CD4-positive, alpha-beta T cell (primary cell): ENCODE data around the gene ST6GAL1. TPM values are rescaled to one million over a fixed set of nuclear protein-coding genes. Genes with fewer than 3 reads are reported as not detected.

Experiments
- ATAC-seq: fragments of 200-7000 bp; cut with Tn5 transposase; one replicate; pipeline ENCODE4 v1.10.0; 2022; ENCODE audit warnings: mild to moderate bottlenecking; ENCODE audit not compliant: poor library complexity
- CTCF ChIA-PET: fragments of 350-600 bp; sonication (Branson Sonifier 250); formaldehyde crosslinking; loops from one replicate; lab custom pipeline; 2021; ENCODE audit warnings: antibody characterized with exemption, inconsistent platforms; lab: Charles Lee
- POLR2A ChIA-PET: fragments of 350-600 bp; sonication (Branson Sonifier 250); formaldehyde crosslinking; loops from one replicate; lab custom pipeline; 2021; ENCODE audit warnings: antibody characterized with exemption, inconsistent platforms; lab: Charles Lee
- DNase-seq, 14 experiments: peaks; one replicate each; pipeline ENCODE4 v3.0.0-alpha.2; 2013 to 2020; ENCODE audit warnings: mixed read lengths in 2 of 14
- H3K27ac ChIP-seq, 2 donors: one replicate each; pipeline versions ENCODE4 v1.5.1 to v1.7.0; 2013; ENCODE audit warnings: low read length in 2 of 2, low read depth in 1 of 2, mild to moderate bottlenecking in 1 of 2
- H3K27me3 ChIP-seq, 2 experiments: 1 replicate in 1 of 2; 2 replicates in 1 of 2; pipeline versions ENCODE4 v1.6.1 to v1.7.0; 2013; ENCODE audit warnings: low read length in 2 of 2, control low read depth in 1 of 2, mild to moderate bottlenecking in 1 of 2, moderate library complexity in 1 of 2; ENCODE audit not compliant: insufficient read depth in 2 of 2, control insufficient read depth in 1 of 2
- H3K36me3 ChIP-seq: one replicate; pipeline ENCODE4 v1.6.1; 2013; ENCODE audit warnings: low read length, control low read depth; ENCODE audit not compliant: insufficient read depth
- H3K4me1 ChIP-seq: one replicate; pipeline ENCODE4 v1.6.1; 2013; ENCODE audit warnings: low read length, control low read depth; ENCODE audit not compliant: insufficient read depth
- H3K4me3 ChIP-seq: one replicate; pipeline ENCODE4 v1.5.1; 2013; ENCODE audit warnings: mild to moderate bottlenecking, low read length, moderate library complexity
- H3K9me3 ChIP-seq, 2 experiments: 1 replicate in 1 of 2; 2 replicates in 1 of 2; pipeline versions ENCODE4 v1.6.1 to v1.7.0; 2013; ENCODE audit warnings: low read length in 2 of 2, mild to moderate bottlenecking in 2 of 2, control low read depth in 1 of 2, moderate library complexity in 1 of 2; ENCODE audit not compliant: control insufficient read depth in 1 of 2, insufficient read depth in 1 of 2
- H3K27ac Mint-ChIP-seq: one replicate; pipeline ENCODE4 v1.8.0; 2020; ENCODE audit warnings: mixed read lengths
- H3K27me3 Mint-ChIP-seq: one replicate; pipeline ENCODE4 v1.8.0; 2021; ENCODE audit warnings: mixed read lengths
- H3K36me3 Mint-ChIP-seq: one replicate; pipeline ENCODE4 v1.8.0; 2021; ENCODE audit warnings: low read depth, mixed read lengths
- H3K4me1 Mint-ChIP-seq: one replicate; pipeline ENCODE4 v1.8.0; 2021; ENCODE audit warnings: low read depth, mixed read lengths
- H3K4me3 Mint-ChIP-seq: one replicate; pipeline ENCODE4 v1.8.0; 2020; ENCODE audit warnings: mild to moderate bottlenecking, mixed read lengths
- H3K9me3 Mint-ChIP-seq: one replicate; pipeline ENCODE4 v1.8.0; 2020; ENCODE audit warnings: mixed read lengths
- intact Hi-C, 2 experiments: fragments of 100-400 bp; cut with DNase I in 1 of 2; cut with micrococcal nuclease in 1 of 2; formaldehyde crosslinking; loops; one replicate each; pipeline versions ENCODE4 v1.15.1 to v1.9.0; 2023 to 2025; cut with DNase I, micrococcal nuclease
- total RNA-seq, 174 experiments: library from RNA in 2 of 174; stranded (reverse) in 2 of 174; gene quantifications; one replicate each; pipeline ENCODE4 v1.2.3 and lab custom pipeline; 2021 to 2026
- TF ChIP-seq, protein P1 (sequence below): fragments of 200-600 bp; IDR thresholded peaks from one replicate; pipeline ENCODE4 v1.8.0; 2022; ENCODE audit warnings: antibody characterized with exemption, mild to moderate bottlenecking

Gene ST6GAL1
- total RNA-seq, 2 experiments from 2014 or later, result 27.6 to 29.1 TPM

DNA sequence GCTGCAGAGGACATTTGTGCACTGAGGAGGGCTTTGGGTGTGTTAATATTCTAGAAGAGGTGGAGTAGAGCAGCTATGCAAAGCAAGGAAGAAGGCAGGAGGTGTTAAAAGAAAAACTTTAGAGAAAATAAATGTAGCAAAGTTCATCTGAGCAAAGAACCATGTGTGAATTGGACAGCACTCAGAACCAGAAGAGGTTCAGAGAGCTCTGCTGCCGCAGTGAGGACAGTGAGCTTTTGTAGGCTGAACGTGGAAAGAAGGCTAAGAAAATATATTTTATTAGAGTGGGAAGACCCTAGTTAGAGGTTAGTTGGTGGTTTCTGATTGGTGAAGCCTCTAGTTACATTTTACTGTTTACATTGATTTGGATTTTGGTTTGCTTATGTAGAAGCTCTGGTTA lies 50.7 kb downstream of the ST6GAL1 start:
- Mint-ChIP-seq H3K4me3 (no peak overlapping the region), H3K27me3 (no peaks in the 10 kb centered on the region), H3K4me1 (peaks cover 22% of the 10 kb centered on the region), H3K9me3 (no peaks in the 10 kb centered on the region), H3K36me3 (peaks cover 75% of the 10 kb centered on the region), H3K27ac (peak overlapping the region; percentile 15)
- Histone ChIP-seq H3K9me3 (no peaks in the 10 kb centered on the region), H3K27ac (no peak overlapping the region), H3K4me1 (peaks cover 5% of the 10 kb centered on the region), H3K27me3 (no peaks in the 10 kb centered on the region), H3K36me3 (peaks cover 80% of the 10 kb centered on the region), H3K4me3 (no peak overlapping the region)
- ChIA-PET POLR2A (interaction anchor here (3.5 kb wide), 1 partner anchor 50 kb away, joined by 11 read pairs; the partner anchor contains the start of gene ST6GAL1), CTCF (interaction anchor here (1.3 kb wide), 1 partner anchor 184 kb away, joined by 5 read pairs; no protein-coding TSS in a partner anchor)
- intact Hi-C loops, result no loop called here
- TF ChIP-seq, protein P1, sequence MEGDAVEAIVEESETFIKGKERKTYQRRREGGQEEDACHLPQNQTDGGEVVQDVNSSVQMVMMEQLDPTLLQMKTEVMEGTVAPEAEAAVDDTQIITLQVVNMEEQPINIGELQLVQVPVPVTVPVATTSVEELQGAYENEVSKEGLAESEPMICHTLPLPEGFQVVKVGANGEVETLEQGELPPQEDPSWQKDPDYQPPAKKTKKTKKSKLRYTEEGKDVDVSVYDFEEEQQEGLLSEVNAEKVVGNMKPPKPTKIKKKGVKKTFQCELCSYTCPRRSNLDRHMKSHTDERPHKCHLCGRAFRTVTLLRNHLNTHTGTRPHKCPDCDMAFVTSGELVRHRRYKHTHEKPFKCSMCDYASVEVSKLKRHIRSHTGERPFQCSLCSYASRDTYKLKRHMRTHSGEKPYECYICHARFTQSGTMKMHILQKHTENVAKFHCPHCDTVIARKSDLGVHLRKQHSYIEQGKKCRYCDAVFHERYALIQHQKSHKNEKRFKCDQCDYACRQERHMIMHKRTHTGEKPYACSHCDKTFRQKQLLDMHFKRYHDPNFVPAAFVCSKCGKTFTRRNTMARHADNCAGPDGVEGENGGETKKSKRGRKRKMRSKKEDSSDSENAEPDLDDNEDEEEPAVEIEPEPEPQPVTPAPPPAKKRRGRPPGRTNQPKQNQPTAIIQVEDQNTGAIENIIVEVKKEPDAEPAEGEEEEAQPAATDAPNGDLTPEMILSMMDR, result no peak
- DNase-seq, result no peak
- no peak for ATAC-seq

DNA sequence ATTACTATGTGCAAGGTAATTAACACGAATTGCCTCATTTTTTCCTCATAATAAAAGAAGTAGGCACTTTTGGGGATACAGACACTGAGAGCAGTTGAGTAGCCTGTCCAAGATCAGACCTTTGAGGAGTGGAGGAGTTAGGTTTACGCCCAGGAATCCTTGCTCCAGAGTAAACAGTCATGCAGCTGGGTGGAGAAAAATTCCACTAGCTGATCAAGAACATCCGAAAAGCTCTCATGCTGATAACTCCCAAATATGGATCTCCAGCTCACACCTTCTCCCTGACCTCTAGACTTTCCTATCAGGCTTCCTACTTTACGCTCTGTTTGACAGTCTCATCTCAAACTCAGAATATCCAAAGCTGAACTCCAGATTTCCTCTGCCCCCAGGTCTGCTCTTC lies 53.3 kb downstream of the ST6GAL1 start:
- peaks cover 67% of the 10 kb centered on the region for H3K36me3 Mint-ChIP-seq
- intact Hi-C loops, result no loop called here
- H3K27me3 Mint-ChIP-seq, result no peaks in the 10 kb centered on the region
- no peak overlapping the region for H3K4me3 Mint-ChIP-seq
- DNase-seq (no peak), ATAC-seq (no peak)
- Histone ChIP-seq H3K27me3 (no peaks in the 10 kb centered on the region), H3K4me1 (peaks cover 5% of the 10 kb centered on the region), H3K9me3 (no peaks in the 10 kb centered on the region), H3K27ac (no peak overlapping the region), H3K4me3 (no peak overlapping the region), H3K36me3 (peaks cover 71% of the 10 kb centered on the region)
- peak overlapping the region; percentile 0 for H3K27ac Mint-ChIP-seq
- TF ChIP-seq, protein P1, result no peak
- ChIA-PET POLR2A (interaction anchor here (0.8 to 1.1 kb wide), 2 partner anchors 44 to 118 kb away, joined by 3 read pairs; no protein-coding TSS in a partner anchor), CTCF (interaction anchor here (0.6 kb wide), 1 partner anchor 22 kb away, joined by 3 read pairs; no protein-coding TSS in a partner anchor)
- no peaks in the 10 kb centered on the region for H3K9me3 Mint-ChIP-seq
- peaks cover 34% of the 10 kb centered on the region for H3K4me1 Mint-ChIP-seq

DNA sequence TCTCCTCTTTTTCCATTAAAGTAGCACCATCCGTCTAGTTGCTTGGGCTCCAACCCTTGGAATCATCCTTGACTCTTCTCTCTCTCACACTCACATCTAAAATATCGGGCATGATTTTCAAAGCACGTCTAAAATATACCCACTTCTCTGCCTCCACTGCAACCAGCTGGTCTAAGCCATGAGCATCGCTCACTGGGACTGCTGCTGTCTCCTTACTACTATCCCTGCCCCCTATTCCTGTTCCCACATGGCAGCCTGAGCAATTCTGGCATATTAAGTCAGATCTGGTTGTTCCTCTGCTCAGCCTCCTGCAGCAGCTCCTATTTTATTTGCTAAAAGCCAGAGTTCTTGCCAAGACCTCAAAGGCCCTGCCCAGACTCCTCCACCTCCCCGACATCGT lies 53.7 kb downstream of the ST6GAL1 start:
- H3K27ac Mint-ChIP-seq, result peak overlapping the region; percentile 0
- CTCF ChIA-PET, result interaction anchor here (0.6 kb wide), 1 partner anchor 21 kb away, joined by 3 read pairs; no protein-coding TSS in a partner anchor
- no peak overlapping the region for H3K27ac ChIP-seq
- H3K4me3 ChIP-seq, result no peak overlapping the region
- peaks cover 5% of the 10 kb centered on the region for H3K4me1 ChIP-seq
- intact Hi-C loops, result no loop called here
- DNase-seq (no peak), ATAC-seq (no peak)
- no peaks in the 10 kb centered on the region for H3K9me3 Mint-ChIP-seq
- no peaks in the 10 kb centered on the region for H3K27me3 Mint-ChIP-seq
- H3K4me1 Mint-ChIP-seq, result peaks cover 38% of the 10 kb centered on the region
- peaks cover 67% of the 10 kb centered on the region for H3K36me3 ChIP-seq
- POLR2A ChIA-PET, result interaction anchor here (1.1 kb wide), 1 partner anchor 44 kb away, joined by 3 read pairs; no protein-coding TSS in a partner anchor
- H3K36me3 Mint-ChIP-seq, result peaks cover 66% of the 10 kb centered on the region
- no peaks in the 10 kb centered on the region for H3K27me3 ChIP-seq
- H3K4me3 Mint-ChIP-seq, result no peak overlapping the region
- H3K9me3 ChIP-seq, result no peaks in the 10 kb centered on the region
- TF ChIP-seq, protein P1, result no peak
